ENCODE results near the gene RASL12.

RASL12 gene

GRCh38 chr15:65110676-65111292 lies 43.0 kb upstream of the RASL12 start:
- TF ChIP-seq REST (IDR thresholded peaks at IDR 0.05; ENCODE audit: insufficient replicate concordance, low read depth): no peak
- TF ChIP-seq POLR2AphosphoS5 (IDR thresholded peaks at IDR 0.05; ENCODE audit: low read depth): no peak
- TF ChIP-seq CTCF (IDR thresholded peaks at IDR 0.05; ENCODE audit: insufficient read depth, low read length): no peak
- TF ChIP-seq GABPA (IDR thresholded peaks at IDR 0.05; ENCODE audit: low read depth): no peak
- no peak for TF ChIP-seq SPI1 (IDR thresholded peaks at IDR 0.05; ENCODE audit: borderline replicate concordance, low read depth)
- Histone ChIP-seq H3K27ac (replicated peaks) (no peak overlapping the region), H3K27me3 (ENCODE audit: insufficient read depth, poor library complexity, severe bottlenecking) (no peaks in the 10 kb centered on the region), H3K4me3 (replicated peaks; ENCODE audit: insufficient read depth, low read length) (no peak overlapping the region)
- no peak for DNase-seq (ENCODE audit: low read depth in 1 of 2, low spot score in 1 of 2)

DNA sequence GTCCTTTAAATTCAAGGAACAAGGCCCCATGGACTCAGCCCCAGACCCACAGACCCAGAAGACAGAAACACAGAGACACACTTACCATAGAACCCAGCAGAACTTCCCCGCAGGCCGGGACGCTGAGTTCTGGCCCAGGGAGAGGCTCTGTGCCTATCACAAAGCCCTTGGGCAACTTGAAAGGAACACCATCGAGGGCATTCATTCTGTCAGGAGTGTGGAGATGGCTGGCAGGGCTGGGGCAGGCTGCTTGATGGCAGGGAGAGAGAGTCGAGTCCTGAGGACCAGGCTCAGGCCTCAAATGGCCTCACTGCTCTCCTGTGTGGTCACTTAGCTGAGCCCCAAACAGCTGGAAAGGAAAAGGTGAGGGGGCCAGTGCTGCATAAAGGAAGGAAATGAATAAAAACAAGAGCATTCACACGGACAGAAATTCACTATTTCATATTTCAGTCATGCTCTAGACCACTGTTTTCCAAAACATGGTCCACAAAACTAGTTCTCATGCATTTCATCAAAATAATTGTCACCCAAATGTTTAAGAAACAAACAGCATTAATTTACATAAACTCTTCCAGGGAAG lies 38.3 kb upstream of the RASL12 start:
- TF ChIP-seq SPI1 (IDR thresholded peaks at IDR 0.05; ENCODE audit: borderline replicate concordance, low read depth) (no peak), CTCF (IDR thresholded peaks at IDR 0.05; ENCODE audit: insufficient read depth, low read length) (no peak), GABPA (IDR thresholded peaks at IDR 0.05; ENCODE audit: low read depth) (no peak), POLR2AphosphoS5 (IDR thresholded peaks at IDR 0.05; ENCODE audit: low read depth) (no peak), REST (IDR thresholded peaks at IDR 0.05; ENCODE audit: insufficient replicate concordance, low read depth) (no peak)
- DNase-seq (ENCODE audit: low read depth in 1 of 2, low spot score in 1 of 2): no peak
- Histone ChIP-seq H3K4me3 (replicated peaks; ENCODE audit: insufficient read depth, low read length) (no peak overlapping the region), H3K27me3 (ENCODE audit: insufficient read depth, poor library complexity, severe bottlenecking) (no peaks in the 10 kb centered on the region), H3K27ac (replicated peaks) (no peak overlapping the region)

- no peak for DNase-seq (ENCODE audit: low read depth in 1 of 2, low spot score in 1 of 2)
- no peak overlapping the region for H3K4me3 ChIP-seq (replicated peaks; ENCODE audit: insufficient read depth, low read length)
- no peak overlapping the region for H3K27ac ChIP-seq (replicated peaks)
- TF ChIP-seq POLR2AphosphoS5 (IDR thresholded peaks at IDR 0.05; ENCODE audit: low read depth) (no peak), SPI1 (IDR thresholded peaks at IDR 0.05; ENCODE audit: borderline replicate concordance, low read depth) (no peak), GABPA (IDR thresholded peaks at IDR 0.05; ENCODE audit: low read depth) (no peak), CTCF (IDR thresholded peaks at IDR 0.05; ENCODE audit: insufficient read depth, low read length) (no peak), REST (IDR thresholded peaks at IDR 0.05; ENCODE audit: insufficient replicate concordance, low read depth) (no peak)
- no peaks in the 10 kb centered on the region for H3K27me3 ChIP-seq (ENCODE audit: insufficient read depth, poor library complexity, severe bottlenecking)
Observed at GRCh38 chr15:65105038-65105437, 37.2 kb upstream of the RASL12 start.
